Measurements from ENCODE around the gene ZNF319.

The ZNF319 gene

DNA sequence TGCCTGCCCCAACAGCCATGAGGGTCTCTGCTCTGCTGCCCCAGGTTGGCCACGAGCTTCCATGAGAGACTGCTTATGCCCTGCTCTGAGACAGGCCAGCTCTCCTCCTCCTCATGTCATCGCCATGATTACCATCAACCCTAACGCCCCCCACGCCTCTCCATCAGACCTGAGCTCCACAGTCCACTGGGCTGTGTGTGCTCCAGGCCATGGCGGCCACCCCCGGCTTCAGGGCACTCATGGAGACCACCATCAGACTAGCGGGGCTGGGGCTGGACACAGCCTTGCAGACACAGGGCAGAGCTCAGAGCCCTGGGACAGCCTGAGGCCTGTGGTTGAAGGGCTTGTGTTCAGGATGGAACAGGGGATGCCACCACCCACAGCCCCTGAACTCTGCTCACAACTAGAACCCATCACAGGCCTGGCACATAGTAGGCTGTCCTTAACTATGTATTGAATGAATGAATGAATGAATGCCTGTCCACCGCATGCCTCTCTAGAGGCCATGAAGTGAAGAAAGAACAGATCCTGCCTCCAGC, 44.1 kb downstream of the ZNF319 start:
- no peak for DNase-seq (ENCODE audit: low read depth)

DNA sequence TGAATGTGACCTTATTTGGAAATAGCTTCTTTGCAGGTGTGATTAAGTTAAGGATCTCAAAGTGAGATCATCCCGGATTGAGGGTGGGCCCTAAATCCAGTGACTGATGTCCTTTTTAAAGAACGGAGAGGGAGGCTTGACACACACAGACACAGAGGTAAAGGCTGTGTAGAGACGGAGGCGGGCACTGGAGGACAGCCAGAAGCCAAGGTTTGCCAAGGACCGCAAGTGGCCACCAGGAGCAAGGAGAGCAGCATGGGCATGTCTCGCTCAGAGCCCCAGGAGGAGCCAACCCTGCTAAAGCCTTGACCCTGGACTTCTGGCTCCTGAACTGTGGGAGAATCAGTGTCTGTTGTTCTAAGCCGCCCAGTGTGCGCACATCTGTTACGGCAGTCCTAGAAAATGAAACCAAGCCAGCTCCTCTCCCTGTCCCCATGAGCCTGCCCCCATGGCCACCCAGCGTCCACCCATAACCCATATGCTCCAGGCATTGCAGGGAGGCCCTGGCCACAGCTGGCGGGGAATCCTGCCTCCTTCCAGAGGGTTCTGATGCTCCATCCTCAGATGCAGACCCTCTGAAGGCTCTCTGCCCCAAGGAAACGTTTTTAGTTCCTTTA, 44.8 kb downstream of the ZNF319 start:
- DNase-seq (ENCODE audit: low read depth), result no peak

DNA sequence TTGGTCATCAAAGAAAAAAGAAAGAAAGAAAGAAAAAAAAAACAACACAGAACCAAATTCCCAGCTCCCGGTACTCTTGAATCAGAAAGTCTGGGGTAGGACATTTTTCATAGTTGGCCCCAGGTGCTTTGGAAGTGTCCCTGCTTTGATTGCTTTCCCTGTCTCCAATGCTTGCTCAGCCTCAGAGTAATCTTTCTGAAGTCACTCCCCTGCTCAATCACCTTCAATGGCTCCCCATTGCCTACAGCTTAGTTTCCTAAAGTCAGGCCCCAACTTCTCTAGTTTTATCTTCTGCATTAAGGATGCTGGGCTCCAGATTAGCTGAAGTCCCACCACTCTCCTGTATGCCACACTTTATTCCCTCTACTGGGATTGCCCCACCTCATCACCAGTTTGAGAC, 46.6 kb downstream of the ZNF319 start:
- DNase-seq (ENCODE audit: low read depth), result no peak

DNA sequence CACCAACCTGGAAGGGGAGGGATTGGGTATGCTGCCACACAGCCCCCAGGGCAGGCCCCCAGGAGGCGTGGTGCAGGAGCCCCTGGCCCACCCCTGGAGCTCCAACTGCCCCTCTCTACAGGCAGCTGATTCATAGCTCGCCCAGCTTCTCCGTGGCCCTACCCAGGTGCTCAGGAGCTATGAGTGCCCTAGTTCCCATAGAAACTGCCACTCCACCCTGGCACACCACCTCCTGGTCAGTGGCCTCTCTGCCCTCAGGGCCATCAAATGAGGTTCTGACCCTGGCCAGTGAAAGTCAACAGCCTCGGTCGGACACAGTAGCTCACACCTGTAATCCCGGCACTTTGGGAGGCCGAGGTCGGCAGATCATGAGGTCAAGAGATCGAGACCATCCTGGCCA, 47.6 kb downstream of the ZNF319 start:
- no peak for DNase-seq (ENCODE audit: low read depth)

DNA sequence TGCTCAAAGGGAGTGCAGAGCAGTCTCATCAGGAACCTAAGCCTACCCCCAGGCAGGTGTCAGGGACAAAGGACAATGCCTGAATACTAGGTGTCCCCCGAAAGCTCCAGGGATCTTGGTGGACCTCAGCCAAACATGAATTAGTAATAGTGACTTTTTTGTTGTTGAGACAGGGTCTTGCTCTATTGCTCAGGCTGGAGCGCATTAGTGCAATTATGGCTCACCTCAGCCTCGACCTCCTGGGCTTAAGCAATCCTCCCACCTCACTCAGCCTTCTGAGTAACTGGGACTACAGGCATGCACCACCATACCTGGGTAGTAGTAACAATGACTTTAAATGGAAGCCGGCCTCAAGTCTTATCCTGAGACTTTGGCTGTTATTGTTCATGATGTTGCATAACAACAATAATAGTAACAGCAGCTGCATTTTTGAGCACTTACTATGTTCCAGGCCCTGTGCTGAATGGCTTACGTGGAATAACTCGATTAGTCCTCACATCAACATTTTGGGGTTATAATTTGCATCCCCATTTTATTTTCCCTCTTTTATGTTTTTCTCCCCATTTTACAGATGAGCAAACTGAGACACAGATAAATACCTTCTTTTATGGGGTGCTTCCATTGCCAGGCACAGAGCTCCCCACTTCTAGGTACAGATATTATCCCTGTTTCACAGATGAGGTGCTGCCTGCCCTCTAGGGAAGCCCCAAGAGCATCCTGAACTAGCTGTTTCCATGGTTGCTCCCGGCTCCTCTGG, 49.1 kb downstream of the ZNF319 start:
- no peak for DNase-seq (ENCODE audit: low read depth)

DNA sequence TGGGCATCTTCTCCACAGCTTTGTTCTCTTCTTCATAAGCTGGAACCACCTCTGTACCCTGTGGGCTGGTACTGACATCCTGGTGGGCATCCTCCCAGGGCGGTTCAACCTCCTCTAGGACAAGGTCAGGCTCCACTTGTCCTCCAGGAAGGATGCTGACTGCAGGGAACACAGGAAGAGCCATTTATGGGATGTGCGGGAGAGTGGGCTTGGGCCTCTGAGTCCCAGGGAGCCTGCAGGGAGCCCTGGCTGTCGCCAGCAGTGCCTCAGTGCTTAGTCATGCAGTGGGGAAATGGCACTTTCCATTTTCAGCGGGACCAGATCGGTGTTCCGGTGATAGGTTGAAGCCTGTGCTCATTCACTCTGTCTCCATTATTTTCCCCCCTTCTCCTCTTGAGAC, 50.1 kb downstream of the ZNF319 start:
- DNase-seq (ENCODE audit: low read depth), result no peak

DNA sequence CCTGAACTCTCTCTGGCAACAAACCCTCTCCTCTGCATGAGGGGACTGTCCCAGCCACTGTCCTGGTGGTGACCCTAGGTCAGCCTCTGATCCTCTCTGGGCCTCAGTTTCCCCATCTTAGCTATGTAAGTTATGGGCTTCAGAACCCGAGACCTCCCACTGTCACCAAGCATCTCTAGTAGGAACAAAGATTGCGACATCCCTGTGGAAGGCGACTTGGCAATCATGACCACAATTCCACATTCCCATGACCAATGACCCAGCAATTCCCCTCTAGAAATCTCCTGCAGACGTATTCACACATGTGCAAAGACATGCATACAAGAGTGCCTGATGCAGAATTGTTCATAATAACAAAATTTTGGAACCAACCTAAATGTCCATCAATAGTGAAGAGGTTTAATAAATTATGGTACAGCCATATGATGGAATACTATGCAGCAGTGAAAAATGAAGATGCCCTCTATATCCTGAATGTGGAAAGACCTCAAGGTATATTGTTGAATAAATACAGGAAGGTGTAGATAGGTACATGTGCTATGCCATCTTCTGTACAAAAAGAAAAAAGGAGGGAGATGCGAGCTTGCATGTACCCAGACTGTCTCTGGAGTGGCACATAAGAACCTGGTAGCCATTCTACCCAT, 50.8 kb downstream of the ZNF319 start:
- no peak for DNase-seq (ENCODE audit: low read depth)

DNA sequence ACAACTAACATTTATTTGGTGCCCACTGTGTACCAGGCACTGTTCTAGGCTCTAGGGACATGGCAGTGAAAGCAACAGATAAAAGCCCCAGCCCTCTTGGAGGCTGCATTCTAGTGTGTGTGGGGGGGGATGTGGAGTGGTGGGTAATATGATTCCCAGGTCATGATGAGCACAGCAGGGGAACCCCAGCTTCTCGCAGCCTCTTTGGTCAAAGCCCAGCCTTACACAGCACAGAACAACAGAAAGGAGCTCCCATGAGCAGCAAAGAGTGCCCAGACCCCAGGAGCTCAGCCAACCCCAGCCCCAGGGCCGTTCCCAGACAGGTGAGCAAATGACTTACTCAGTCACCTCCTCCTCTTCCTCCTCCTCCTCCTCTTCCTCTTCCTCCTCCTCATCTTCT, 51.5 kb downstream of the ZNF319 start:
- no peak for DNase-seq (ENCODE audit: low read depth)

DNA sequence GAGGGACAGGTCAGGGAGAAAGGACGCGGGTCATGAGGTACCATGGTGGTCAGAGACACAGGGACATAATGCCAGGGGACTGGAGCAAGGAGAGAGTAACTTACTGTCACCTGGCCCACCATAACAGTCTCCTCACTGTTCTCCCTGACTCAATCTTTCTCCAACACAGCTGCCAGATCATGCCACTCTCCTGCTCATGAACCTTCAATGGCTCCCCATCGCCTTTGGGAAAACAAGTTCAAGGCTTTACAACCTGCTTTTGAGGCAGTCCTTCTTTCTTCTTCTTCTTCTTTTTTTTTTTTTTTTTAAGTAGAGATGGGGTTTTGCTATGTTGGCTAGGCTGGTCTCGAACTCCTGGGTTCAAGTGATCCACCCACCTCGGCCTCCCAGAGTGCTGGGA, 52.4 kb downstream of the ZNF319 start:
- no peak for DNase-seq (ENCODE audit: low read depth)

DNA sequence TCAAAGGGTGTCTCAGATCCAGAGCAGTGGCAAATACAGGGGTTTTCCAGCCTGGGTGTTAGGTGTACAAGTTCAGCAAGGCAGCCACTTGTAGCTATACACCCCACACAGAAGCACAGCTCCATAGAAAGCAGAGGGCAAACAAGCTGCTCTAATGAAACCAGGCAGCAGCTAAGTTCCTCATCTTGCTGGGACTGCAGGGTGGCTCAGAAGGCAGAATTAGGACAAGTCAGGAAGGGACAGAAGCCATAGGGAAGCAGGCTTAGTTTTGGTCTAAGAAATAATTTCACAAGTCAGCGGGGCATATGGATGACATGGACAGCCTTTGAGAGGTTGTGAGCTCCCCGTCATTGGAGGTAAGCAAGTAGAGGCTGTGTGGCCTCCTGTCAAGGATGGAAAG, 53.2 kb downstream of the ZNF319 start:
- no peak for DNase-seq (ENCODE audit: low read depth)

DNA sequence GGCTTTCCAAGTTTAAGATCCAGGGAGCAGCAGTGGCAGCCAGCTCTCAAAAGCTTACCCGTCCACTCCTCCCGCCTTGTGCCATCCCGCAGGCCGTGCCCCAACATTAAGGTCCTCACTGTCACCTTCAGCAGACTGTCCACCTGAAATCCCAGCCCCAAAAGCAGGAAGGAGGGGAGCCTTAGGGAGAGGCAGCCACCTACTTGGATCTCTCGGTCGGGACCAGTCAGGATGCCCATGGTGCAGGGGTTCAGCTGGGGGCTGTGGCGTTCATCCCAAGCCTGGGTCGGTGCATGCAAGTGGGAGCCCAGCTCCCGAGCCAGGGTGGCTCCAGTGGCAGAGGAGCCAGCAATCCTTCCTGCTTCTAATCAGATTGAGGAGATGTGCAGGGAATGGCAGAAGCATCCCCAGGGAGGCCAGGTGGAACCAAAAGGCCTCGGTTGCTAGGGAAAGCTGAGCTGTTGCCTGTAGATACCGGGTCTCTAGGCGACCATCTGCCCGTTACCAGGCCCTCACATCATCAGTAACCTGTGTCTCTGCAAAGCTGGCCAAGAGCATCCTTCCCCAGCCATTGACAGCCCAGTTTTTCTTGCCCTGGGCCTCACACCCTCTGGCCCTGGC, 54.2 kb downstream of the ZNF319 start:
- no peak for DNase-seq (ENCODE audit: low read depth)

DNA sequence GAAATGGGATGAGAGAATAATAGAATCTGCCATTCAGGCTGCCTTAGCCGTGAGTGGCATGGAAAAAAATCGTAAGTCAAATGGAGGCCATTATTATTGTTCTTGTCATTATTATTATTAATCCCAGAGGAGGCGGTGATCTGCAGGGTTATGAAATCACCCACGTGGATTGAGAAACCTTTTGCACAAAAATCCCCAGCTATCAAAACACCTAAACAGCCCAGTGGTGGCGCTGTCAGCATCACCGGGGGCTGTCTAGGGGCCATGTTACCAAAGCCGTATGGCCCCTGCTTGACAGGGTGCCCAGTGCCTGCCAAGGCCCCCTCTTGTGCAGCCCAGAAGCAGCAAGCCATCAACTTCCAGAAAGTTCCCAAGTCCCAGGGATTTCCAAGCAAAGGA, 54.7 kb downstream of the ZNF319 start:
- no peak for DNase-seq (ENCODE audit: low read depth)

DNA sequence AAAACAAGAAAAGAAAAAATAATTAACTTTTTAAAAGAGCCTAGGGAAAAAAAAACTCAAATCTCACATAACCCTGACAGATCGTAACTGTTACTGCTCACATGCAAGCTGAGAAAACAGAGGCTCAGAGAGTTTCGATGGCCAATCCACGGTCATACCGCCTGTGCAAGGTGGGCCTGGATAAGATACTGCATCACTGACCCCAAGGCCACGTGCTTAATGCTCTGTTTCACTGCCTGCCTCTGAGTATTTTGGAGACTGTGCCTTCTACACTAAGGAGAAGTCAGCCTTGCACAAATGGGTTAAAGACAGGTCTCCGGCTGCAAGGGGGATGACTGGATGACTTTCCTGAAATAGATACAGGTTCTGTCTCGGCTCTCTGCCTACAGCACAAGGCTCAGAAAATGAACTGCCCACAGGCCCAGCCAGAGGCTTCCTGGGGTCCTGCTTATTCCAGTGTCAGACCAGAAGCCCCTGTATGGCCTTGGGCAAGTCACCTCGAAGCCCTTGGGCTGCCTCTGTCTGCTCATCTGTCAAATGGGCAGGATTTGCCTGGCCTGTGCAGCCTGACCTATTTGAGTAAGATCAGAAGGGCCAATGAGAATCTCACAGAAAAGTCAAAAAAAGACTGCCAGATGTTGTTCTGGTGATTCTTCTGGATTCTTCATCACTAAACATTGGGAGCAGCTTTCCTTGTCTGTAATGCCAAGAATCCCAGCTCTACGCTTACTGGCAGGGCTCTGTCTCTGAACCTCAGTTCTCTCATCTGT, 55.3 kb downstream of the ZNF319 start:
- DNase-seq (ENCODE audit: low read depth), result no peak
